Breast epithelium (tissue), 3 donors: ENCODE results near the gene VAMP2.

Experiments used
- POLR2A ChIP-seq: fragments of 450-650 bp; IDR thresholded peaks from one replicate; pipeline ENCODE4 v1.6.1; 2016; ENCODE audit warnings: antibody characterized with exemption, mild to moderate bottlenecking, moderate library complexity
- TF ChIP-seq, protein P1 (sequence below), 3 donors: fragments of 450-650 bp; IDR thresholded peaks; one replicate each; pipeline ENCODE4 v1.5.1; 2016 to 2017; ENCODE audit warnings: antibody characterized with exemption in 3 of 3, mild to moderate bottlenecking in 3 of 3, moderate library complexity in 3 of 3

DNA sequence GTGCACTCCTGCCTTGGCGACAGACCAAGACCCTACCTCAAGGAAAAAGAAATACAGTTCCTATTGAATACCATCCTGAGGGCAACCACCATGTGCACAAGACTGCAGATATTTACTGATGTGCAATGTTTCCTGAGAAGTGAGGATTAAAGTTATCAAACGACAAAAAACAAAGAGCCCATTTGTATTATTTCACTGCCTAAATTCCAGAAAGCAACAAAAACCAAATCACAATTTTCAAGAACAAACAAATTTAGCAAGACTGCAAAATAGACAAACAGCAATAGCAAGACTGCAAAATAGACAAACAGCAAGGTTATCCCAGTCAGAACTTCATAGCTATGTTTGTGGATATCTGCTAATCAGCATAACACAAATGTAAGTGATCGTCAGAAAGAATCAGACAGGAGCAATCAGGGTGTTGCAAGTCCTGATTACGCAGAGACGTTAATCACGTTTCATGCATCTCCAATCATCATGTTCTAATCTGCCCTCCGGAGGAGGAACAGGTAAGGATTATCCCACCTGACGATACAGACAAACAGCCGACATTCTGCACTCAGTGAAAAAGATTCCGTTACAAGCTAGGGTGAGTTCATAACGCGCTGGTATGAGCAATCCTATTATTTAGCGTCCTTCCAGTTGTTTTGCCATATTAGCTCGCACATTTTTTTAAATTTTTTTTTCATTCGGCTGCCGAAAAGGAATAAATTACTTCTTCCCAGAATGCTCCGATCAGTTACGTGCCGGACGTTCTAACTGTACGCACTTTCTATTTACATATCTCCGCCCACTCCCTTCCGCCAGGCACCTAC lies 10.5 kb upstream of the VAMP2 start:
- TF ChIP-seq, protein P1, sequence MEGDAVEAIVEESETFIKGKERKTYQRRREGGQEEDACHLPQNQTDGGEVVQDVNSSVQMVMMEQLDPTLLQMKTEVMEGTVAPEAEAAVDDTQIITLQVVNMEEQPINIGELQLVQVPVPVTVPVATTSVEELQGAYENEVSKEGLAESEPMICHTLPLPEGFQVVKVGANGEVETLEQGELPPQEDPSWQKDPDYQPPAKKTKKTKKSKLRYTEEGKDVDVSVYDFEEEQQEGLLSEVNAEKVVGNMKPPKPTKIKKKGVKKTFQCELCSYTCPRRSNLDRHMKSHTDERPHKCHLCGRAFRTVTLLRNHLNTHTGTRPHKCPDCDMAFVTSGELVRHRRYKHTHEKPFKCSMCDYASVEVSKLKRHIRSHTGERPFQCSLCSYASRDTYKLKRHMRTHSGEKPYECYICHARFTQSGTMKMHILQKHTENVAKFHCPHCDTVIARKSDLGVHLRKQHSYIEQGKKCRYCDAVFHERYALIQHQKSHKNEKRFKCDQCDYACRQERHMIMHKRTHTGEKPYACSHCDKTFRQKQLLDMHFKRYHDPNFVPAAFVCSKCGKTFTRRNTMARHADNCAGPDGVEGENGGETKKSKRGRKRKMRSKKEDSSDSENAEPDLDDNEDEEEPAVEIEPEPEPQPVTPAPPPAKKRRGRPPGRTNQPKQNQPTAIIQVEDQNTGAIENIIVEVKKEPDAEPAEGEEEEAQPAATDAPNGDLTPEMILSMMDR (IDR thresholded peaks at IDR 0.05), result peak in 1 of 3 donors; percentile 25
- peak; percentile 100 for TF ChIP-seq POLR2A
